D721Med (cell line): Measurements from ENCODE around the gene CASQ1.

Source experiments
- DNase-seq: peaks from one replicate; pipeline ENCODE4 v3.0.0; 2011; ENCODE audit warnings: low spot score; ENCODE audit not compliant: insufficient read length
- FAIRE-seq: peaks from 2 replicates; lab custom pipeline; 2011; peaks lifted over from hg19 to GRCh38; lab: Jason Lieb, UNC
- TF ChIP-seq, protein P1 (sequence below): IDR thresholded peaks from 2 replicates; pipeline ENCODE4 v1.5.1; 2012; ENCODE audit warnings: mild to moderate bottlenecking, control low read depth; ENCODE audit not compliant: insufficient read depth; ENCODE audit errors: missing control alignments

CASQ1 gene

DNA sequence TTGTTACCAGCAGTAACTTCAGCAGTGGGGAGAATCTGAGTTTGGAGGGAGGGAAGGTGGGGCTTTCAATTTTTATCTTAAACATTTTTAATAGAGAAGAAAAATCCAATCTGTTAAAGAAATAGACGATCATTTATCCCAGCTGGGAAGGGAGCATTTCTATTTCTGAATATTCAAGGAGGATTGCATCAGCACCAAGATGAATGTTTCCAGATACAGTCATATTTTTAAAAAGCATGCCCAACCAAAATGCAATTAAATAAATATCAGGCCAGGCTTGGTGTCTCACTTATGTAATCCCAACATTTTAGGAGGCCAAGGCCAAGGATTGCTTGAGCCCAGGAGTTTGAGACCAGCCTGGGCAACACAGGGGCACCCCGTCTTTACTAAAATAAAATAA, 40.7 kb upstream of the CASQ1 start:
- no peak for DNase-seq
- FAIRE-seq, result no peak

DNA sequence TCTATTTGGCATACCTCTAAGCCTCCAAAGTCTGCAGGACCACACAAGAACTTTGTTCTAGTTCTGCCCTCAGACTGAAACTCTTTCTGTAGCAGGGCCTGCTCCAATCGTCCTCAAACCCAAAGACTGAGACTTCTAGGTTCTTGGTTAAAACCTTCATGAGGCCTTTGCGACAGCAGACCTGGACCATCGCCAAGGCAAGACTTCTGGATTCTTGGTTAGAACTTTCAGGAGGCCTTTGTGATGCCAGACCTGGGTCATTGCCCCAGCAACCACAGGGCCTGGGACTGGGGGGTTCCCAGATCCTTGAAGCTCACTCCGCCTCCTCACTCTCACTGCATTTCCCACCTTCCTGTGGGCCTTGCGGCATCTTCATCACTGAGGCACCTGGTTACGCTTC, 39.1 kb upstream of the CASQ1 start, which contains the start of gene ATP1A4:
ATP1A4 (plus strand) TSS at position 301 of the 400 bp plus-strand sequence. CDS start 438 bp downstream, outside the sequence.
- TF ChIP-seq, protein P1, sequence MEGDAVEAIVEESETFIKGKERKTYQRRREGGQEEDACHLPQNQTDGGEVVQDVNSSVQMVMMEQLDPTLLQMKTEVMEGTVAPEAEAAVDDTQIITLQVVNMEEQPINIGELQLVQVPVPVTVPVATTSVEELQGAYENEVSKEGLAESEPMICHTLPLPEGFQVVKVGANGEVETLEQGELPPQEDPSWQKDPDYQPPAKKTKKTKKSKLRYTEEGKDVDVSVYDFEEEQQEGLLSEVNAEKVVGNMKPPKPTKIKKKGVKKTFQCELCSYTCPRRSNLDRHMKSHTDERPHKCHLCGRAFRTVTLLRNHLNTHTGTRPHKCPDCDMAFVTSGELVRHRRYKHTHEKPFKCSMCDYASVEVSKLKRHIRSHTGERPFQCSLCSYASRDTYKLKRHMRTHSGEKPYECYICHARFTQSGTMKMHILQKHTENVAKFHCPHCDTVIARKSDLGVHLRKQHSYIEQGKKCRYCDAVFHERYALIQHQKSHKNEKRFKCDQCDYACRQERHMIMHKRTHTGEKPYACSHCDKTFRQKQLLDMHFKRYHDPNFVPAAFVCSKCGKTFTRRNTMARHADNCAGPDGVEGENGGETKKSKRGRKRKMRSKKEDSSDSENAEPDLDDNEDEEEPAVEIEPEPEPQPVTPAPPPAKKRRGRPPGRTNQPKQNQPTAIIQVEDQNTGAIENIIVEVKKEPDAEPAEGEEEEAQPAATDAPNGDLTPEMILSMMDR, result no peak
- FAIRE-seq (no peak), DNase-seq (no peak)

More for the DNA sequence above, 40.7 kb upstream of the CASQ1 start:
- TF ChIP-seq, protein P1, result no peak

DNA sequence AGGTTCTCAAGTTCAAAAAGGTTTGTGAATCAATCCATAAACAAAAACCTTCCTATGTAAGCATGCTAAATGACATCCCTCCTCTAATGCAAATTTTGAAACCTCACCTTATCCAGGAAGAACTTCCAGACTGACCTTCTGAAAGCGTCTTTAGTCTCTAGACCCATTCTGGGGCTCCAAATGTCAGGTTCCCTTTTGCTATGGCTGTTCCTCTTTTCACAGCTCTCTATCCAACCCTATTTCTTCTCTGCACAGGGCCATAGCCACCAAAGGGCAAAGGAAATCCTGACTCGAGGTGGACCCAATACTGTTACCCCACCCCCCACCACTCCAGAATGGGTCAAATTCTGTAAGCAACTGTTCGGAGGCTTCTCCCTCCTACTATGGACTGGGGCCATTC, 35.6 kb upstream of the CASQ1 start:
- FAIRE-seq (no peak), DNase-seq (no peak)
- TF ChIP-seq, protein P1, result no peak

DNA sequence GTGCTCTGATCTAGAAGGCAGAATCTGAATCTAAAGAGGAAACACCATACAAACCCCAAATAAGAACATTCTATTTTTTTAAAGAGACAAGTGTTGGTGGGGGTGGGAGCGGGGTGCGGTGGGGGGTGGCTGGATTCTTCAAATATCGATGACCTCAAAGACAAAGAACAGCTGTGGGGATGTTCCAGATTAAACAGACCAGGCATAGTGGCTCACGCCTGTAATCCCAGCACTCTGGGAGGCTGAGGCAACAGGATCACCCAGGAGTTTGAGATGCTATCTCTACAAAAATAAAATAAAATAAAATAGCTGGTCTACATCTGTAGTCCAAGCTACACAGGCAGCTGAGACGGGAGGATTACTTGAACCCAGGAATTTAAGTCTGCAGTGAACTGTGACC, 34.0 kb upstream of the CASQ1 start:
- no peak for FAIRE-seq
- no peak for DNase-seq
- TF ChIP-seq, protein P1, result no peak

DNA sequence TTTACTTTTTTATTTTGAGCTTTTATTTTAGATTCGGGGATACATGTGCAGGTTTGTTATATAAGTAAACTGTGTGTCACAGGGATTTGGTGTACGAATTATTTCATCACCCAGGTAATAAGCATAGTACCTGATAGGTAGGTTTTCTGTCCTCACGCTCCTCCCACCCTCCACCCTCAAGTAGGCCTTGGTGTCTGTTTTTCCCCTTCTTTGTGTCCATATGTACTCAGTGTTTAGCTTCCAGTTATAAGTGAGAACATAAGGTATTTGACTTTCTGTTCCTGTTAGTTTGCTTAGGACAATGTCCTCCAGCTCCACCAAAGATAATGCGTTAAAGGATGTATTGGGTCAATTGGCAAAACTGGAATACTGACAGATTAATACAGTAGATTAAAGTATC, 33.2 kb upstream of the CASQ1 start:
- TF ChIP-seq, protein P1, result no peak
- FAIRE-seq, result no peak
- no peak for DNase-seq

DNA sequence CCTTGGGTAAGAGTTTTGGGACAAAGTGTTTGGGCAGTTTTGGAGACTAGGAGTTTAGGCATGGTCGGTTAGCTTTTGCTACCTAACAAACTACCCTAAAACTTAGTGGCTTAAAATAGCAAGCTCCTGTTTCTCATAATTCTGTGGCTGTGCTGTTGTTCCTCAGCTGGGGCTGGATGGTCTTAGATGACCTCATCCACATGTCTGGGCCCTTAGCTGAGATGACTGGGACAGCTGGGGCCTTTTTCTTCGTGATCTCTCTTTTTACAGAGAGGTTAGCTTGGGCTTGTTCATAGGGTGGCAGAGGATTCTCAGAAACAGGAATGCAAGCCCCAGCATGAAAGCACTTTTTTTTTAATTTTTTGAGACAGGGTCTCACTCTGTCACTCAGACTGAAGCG, 32.3 kb upstream of the CASQ1 start:
- DNase-seq, result no peak
- TF ChIP-seq, protein P1, result no peak
- FAIRE-seq, result no peak

DNA sequence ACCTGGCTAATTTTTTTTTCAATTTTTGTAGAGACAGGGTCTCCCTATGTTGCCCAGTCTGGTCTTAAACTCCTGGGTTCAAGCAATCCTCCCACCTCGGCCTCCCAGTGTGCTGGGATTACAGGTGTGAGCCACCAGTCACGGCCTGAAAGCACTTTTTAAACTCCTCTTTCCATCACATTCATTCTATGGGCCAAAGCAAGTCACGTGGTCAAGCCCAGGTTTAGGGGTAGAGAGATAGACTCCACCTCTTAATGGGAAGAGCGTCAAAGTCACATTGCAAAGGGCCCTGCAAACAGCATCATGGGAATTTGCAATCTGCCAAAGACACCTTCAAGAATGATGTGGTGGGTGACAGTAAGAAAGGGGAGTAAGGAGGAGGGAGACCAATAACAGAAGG, 31.8 kb upstream of the CASQ1 start:
- FAIRE-seq (no peak), DNase-seq (no peak)
- TF ChIP-seq, protein P1, result no peak
